Endothelial cell of umbilical vein (primary cell): ENCODE measurements around the gene CXCL16. TPM values are rescaled to one million over a fixed set of nuclear protein-coding genes. Genes with fewer than 3 reads are reported as not detected.

Source experiments
- BruUV-seq: library from RNA; stranded (reverse); fragments of 400-500 nt; replicated peaks from 2 replicates; lab custom pipeline; 2021; lab: Mats Ljungman, UMichigan
- CTCF ChIA-PET: fragments of 300-600, 350-600 bp; sonication (Branson Sonifier 250); formaldehyde crosslinking; loops from one replicate; lab custom pipeline; 2021; ENCODE audit warnings: antibody characterized with exemption, inconsistent platforms; lab: Charles Lee
- POLR2A ChIA-PET: fragments of 300-600, 350-600 bp; sonication (Branson Sonifier 250); formaldehyde crosslinking; loops from one replicate; lab custom pipeline; 2021; ENCODE audit warnings: antibody characterized with exemption, inconsistent platforms; lab: Charles Lee
- DNase-seq: peaks from one replicate; pipeline ENCODE4 v3.0.0-alpha.2; 2011; ENCODE audit warnings: low read depth, low spot score
- FAIRE-seq: peaks from 2 replicates; lab custom pipeline; 2011; peaks lifted over from hg19 to GRCh38; lab: Jason Lieb, UNC
- H2AFZ ChIP-seq: 2 replicates; pipeline ENCODE4 v1.6.0; 2012; ENCODE audit warnings: low read depth, low read length, control low read depth, inconsistent platforms
- H3K27ac ChIP-seq: 2 replicates; pipeline ENCODE4 v1.5.1; 2011; ENCODE audit warnings: low read depth, mild to moderate bottlenecking, control low read depth, low read length, moderate library complexity; ENCODE audit not compliant: insufficient read depth
- H3K27me3 ChIP-seq, 2 experiments: 2 replicates each; pipeline versions ENCODE4 v1.6.0 to v1.6.1; 2011; ENCODE audit warnings: low read length in 2 of 2, mixed read lengths in 1 of 2; ENCODE audit not compliant: control insufficient read depth in 2 of 2, insufficient read depth in 2 of 2
- H3K36me3 ChIP-seq, 2 experiments: 2 replicates in 1 of 2; 3 replicates in 1 of 2; pipeline ENCODE4 v1.5.1; 2011; ENCODE audit warnings: low read length in 2 of 2, mild to moderate bottlenecking in 1 of 2, moderate library complexity in 1 of 2; ENCODE audit not compliant: control insufficient read depth in 2 of 2, insufficient read depth in 2 of 2; ENCODE audit errors: extremely low read depth in 1 of 2
- H3K4me1 ChIP-seq: 3 replicates; pipeline ENCODE4 v1.5.1; 2011; ENCODE audit warnings: mild to moderate bottlenecking, low read length; ENCODE audit not compliant: control insufficient read depth, insufficient read depth; ENCODE audit errors: extremely low read depth
- H3K4me2 ChIP-seq: 2 replicates; pipeline ENCODE4 v1.6.1; 2011; ENCODE audit warnings: low read length, control low read depth, mixed read lengths; ENCODE audit not compliant: insufficient read depth
- H3K4me3 ChIP-seq, 3 experiments: fragments of 200-600 bp in 1 of 3; sonication (generic), shearing (Covaris generic) in 1 of 3; replicated peaks in 1 of 3; 2 replicates each; pipeline ENCODE4 v1.5.1; 2011 to 2016; ENCODE audit warnings: control low read depth in 3 of 3, low read length in 3 of 3, mild to moderate bottlenecking in 2 of 3, inconsistent platforms in 1 of 3, low read depth in 1 of 3, moderate library complexity in 1 of 3; ENCODE audit not compliant: insufficient read depth in 1 of 3
- H3K79me2 ChIP-seq: 2 replicates; pipeline ENCODE4 v1.6.0; 2012; ENCODE audit warnings: low read length, inconsistent platforms; ENCODE audit not compliant: control insufficient read depth, insufficient read depth
- H3K9ac ChIP-seq: replicated peaks from 2 replicates; pipeline ENCODE3; 2011; ENCODE audit warnings: low read length, control low read depth; ENCODE audit not compliant: insufficient read depth; ENCODE audit errors: extremely low read depth
- H3K9me1 ChIP-seq: replicated peaks from 3 replicates; pipeline ENCODE4 v1.6.0; 2011; ENCODE audit warnings: mild to moderate bottlenecking, low read length; ENCODE audit not compliant: control insufficient read depth, insufficient read depth; ENCODE audit errors: extremely low read depth
- H3K9me3 ChIP-seq: replicated peaks from 2 replicates; pipeline ENCODE4 v1.5.1; 2012; ENCODE audit warnings: low read length, inconsistent platforms; ENCODE audit not compliant: control insufficient read depth, insufficient read depth
- H4K20me1 ChIP-seq: replicated peaks from 2 replicates; pipeline ENCODE3; 2011; ENCODE audit warnings: mild to moderate bottlenecking, low read length; ENCODE audit not compliant: control insufficient read depth, insufficient read depth; ENCODE audit errors: extremely low read depth
- CTCF ChIP-seq, 2 donors: IDR thresholded peaks; 1 replicate in 1 of 2; 2 replicates in 1 of 2; pipeline ENCODE4 v1.5.1; 2011; ENCODE audit warnings: low read length in 2 of 2, mild to moderate bottlenecking in 2 of 2, moderate library complexity in 2 of 2, control low read depth in 1 of 2, inconsistent platforms in 1 of 2, low read depth in 1 of 2; ENCODE audit not compliant: insufficient read depth in 1 of 2; ENCODE audit errors: extremely low read depth in 1 of 2
- EZH2 ChIP-seq: IDR thresholded peaks from 2 replicates; pipeline ENCODE4 v1.6.1; 2012; ENCODE audit warnings: borderline replicate concordance, low read depth, mild to moderate bottlenecking, moderate library complexity, low read length, inconsistent platforms; ENCODE audit not compliant: severe bottlenecking
- FOS ChIP-seq: IDR thresholded peaks from 2 replicates; pipeline ENCODE4 v1.6.1; 2011; ENCODE audit warnings: mild to moderate bottlenecking, low read length, moderate library complexity, borderline replicate concordance; ENCODE audit not compliant: insufficient read depth
- GATA2 ChIP-seq: IDR thresholded peaks from 2 replicates; pipeline ENCODE4 v1.7.0; 2011; ENCODE audit warnings: low read depth, mild to moderate bottlenecking, moderate library complexity, mixed read lengths, low read length; ENCODE audit not compliant: insufficient read length, insufficient read depth
- JUN ChIP-seq: IDR thresholded peaks from 2 replicates; pipeline ENCODE4 v1.6.1; 2011; ENCODE audit warnings: borderline replicate concordance, low read depth; ENCODE audit not compliant: insufficient read length, insufficient read depth
- MAX ChIP-seq: IDR thresholded peaks from 2 replicates; pipeline ENCODE4 v1.6.1; 2011; ENCODE audit not compliant: insufficient read depth, insufficient read length
- MYC ChIP-seq: IDR thresholded peaks from one replicate; pipeline ENCODE4 v1.6.1; 2011; ENCODE audit warnings: mild to moderate bottlenecking, low read depth, low read length
- POLR2A ChIP-seq: IDR thresholded peaks from 2 replicates; pipeline ENCODE4 v1.6.1; 2012; ENCODE audit warnings: low read depth, mild to moderate bottlenecking, control low read depth, low read length
- POLR2AphosphoS5 ChIP-seq: IDR thresholded peaks from 2 replicates; pipeline ENCODE4 v1.6.1; 2012; ENCODE audit warnings: low read depth, mild to moderate bottlenecking, control low read depth, low read length, moderate library complexity; ENCODE audit not compliant: insufficient read depth
- dilution Hi-C: fragments of 300-500 bp; cut with MboI; formaldehyde crosslinking; loops from one replicate; pipeline ENCODE4 v1.15.0; 2019; ENCODE audit warnings: low sequenced_read_pairs; ENCODE audit not compliant: extremely low pct_ligation_motif_present
- intact Hi-C: fragments of 100-400 bp; cut with micrococcal nuclease; formaldehyde crosslinking; loops from one replicate; pipeline ENCODE4 v1.10.0; 2022
- polyA plus RNA-seq, 4 experiments: library from polyadenylated mRNA; depleted of rRNA in 3 of 4; stranded (reverse) in 3 of 4; unstranded in 1 of 4; fragments of >200 nt; gene quantifications; 2 replicates each; pipeline versions ENCODE4 v1.2.1 to v1.2.3, GENCODE V29; 2011 to 2012; ENCODE audit warnings: missing spikeins in 1 of 4
- total RNA-seq: library from RNA; stranded (reverse); gene quantifications from 2 replicates; pipeline ENCODE4 v1.2.3, GENCODE V29; 2021

CXCL16 gene
- total and polyA plus RNA-seq, 2 donors (not counting 3 experiments of a cell fraction or from before 2014, with no cell fraction given) = 4.8 to 6.1 TPM

DNA sequence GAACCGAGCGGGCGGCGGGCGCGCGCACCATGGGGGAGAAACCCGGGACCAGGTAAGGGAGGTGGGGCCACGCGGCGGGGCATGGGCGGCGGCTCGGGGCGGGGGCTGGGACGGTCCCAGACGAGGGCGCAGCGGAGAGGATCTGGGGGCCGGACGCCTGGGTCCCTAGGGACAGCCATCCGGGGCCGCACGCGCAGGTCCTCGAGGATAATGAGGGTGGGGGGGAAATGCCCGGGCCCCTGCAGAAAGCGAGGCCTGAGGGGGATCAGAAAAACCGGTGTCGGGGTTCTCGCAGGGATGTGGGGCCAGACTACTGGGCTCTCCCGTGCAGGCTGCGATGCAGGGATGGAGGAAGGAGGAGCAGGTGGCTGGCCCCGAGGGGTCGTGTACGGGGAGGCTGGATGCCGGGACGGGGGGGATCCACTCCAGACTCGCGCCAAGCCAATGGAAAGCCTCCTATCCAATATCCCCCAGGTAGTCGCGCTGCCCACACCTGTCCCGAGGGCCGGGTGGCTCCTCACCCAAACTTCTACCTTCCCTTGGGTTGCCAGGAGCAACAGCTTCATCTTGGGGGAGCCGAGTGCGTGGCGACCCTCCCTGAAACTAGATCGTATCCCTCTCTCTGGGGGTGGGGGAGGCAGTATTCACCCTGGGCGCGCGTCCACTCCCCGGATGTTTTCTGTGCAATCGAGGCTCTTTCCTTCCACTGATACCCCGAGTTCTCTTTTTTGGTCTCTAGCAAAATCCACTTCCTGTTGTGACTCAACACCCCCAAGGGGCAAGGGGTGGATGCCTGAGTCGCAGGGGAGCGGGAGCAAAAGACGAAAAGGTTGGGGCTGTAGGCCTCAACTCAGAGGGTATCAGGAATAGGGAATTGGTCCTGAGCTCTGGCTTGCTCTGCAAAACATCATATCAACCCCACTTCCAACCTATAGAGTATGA lies 28.8 kb downstream of the CXCL16 start:
- no peak for TF ChIP-seq EZH2
- no peak for TF ChIP-seq JUN
- TF ChIP-seq GATA2 = no peak
- no peak for TF ChIP-seq CTCF (IDR thresholded peaks at IDR 0.05; ENCODE audit: extremely low read depth in 1 of 2, insufficient read depth in 1 of 2, low read depth in 1 of 2, low read length in 2 of 2)
- TF ChIP-seq MYC = no peak
- no peak for TF ChIP-seq FOS
- TF ChIP-seq MAX = no peak
- TF ChIP-seq POLR2A = no peak
- no peak for TF ChIP-seq POLR2AphosphoS5
- DNase-seq (no peak), FAIRE-seq (no peak)
- H3K9me3 ChIP-seq = no peaks in the 10 kb centered on the region
- peaks cover 18% of the 10 kb centered on the region for H3K4me1 ChIP-seq
- H3K27me3 ChIP-seq = no peaks in the 10 kb centered on the region
- no peaks in the 10 kb centered on the region for H3K9me1 ChIP-seq
- CTCF ChIA-PET = interaction anchor here (0.6 to 3.4 kb wide), 27 partner anchors 8 to 256 kb away, joined by 3 to 70 read pairs (median 5); partner anchors contain the start of genes C17orf107, CHRNE, GLTPD2 and MED11
- no peaks in the 10 kb centered on the region for H3K36me3 ChIP-seq
- H3K27ac ChIP-seq = peak overlapping the region; percentile 7
- H4K20me1 ChIP-seq = no peaks in the 10 kb centered on the region
- dilution Hi-C loops (no loop called here), intact Hi-C loops (loop anchor here (1.0 kb wide), 4 partner anchors 20 to 192 kb away; partner anchors contain the start of genes CHRNE and MED11)
- POLR2A ChIA-PET = interaction anchor here (1.1 to 1.4 kb wide), 2 partner anchors 80 to 191 kb away, joined by 3 to 6 read pairs; no protein-coding TSS in a partner anchor
- H3K4me3 ChIP-seq = peak overlapping the region; percentile 58 to 84 (median 67)
- BruUV-seq = no TSS peak
- no peaks in the 10 kb centered on the region for H3K79me2 ChIP-seq
- peak overlapping the region; percentile 80 for H3K4me2 ChIP-seq
- peak overlapping the region; percentile 74 for H2AFZ ChIP-seq
- peak overlapping the region; percentile 24 for H3K9ac ChIP-seq
